Fibroblast of lung (primary cell): Measurements from ENCODE around the gene PALM. TPM values are rescaled to one million over a fixed set of nuclear protein-coding genes. Genes with fewer than 3 reads are reported as not detected.
A peak's percentile ranks its signal among the peaks of the same experiment; 100 is the strongest.

Source experiments
- DNase-seq, 2 donors: peaks; one replicate each; pipeline versions ENCODE4 v3.0.0 to v3.0.0-alpha.2; 2010; ENCODE audit warnings: low read depth in 2 of 2
- H2AFZ ChIP-seq: 2 replicates; pipeline ENCODE4 v1.5.1; 2012; ENCODE audit warnings: low read length, control low read depth, inconsistent platforms
- H3K27ac ChIP-seq: 2 replicates; pipeline ENCODE4 v1.5.1; 2011; ENCODE audit warnings: low read length, control low read depth; ENCODE audit not compliant: insufficient read depth
- H3K27me3 ChIP-seq: 2 replicates; pipeline ENCODE4 v1.5.1; 2011; ENCODE audit warnings: mild to moderate bottlenecking, low read length; ENCODE audit not compliant: control insufficient read depth, insufficient read depth
- H3K36me3 ChIP-seq: 2 replicates; pipeline ENCODE4 v1.5.1; 2011; ENCODE audit warnings: low read length; ENCODE audit not compliant: control insufficient read depth, insufficient read depth
- H3K4me1 ChIP-seq: 2 replicates; pipeline ENCODE4 v1.5.1; 2011; ENCODE audit warnings: low read length; ENCODE audit not compliant: control insufficient read depth, insufficient read depth; ENCODE audit errors: extremely low read depth
- H3K4me2 ChIP-seq: 2 replicates; pipeline ENCODE4 v1.5.1; 2011; ENCODE audit warnings: low read length, control low read depth; ENCODE audit not compliant: insufficient read depth; ENCODE audit errors: extremely low read depth
- H3K4me3 ChIP-seq, 4 experiments: fragments of 200-600 bp in 1 of 4; sonication (generic) in 1 of 4; replicated peaks in 1 of 4; 2 replicates each; pipeline ENCODE4 v1.5.1; 2011 to 2016; ENCODE audit warnings: low read length in 4 of 4, low read depth in 3 of 4, mild to moderate bottlenecking in 3 of 4, control low read depth in 2 of 4, inconsistent platforms in 1 of 4, mixed read lengths in 1 of 4; ENCODE audit not compliant: insufficient read depth in 1 of 4; ENCODE audit errors: control extremely low read depth in 1 of 4
- H3K79me2 ChIP-seq: 2 replicates; pipeline ENCODE4 v1.5.1; 2012; ENCODE audit warnings: mild to moderate bottlenecking, low read length, inconsistent platforms; ENCODE audit not compliant: control insufficient read depth, insufficient read depth
- H3K9ac ChIP-seq: 2 replicates; pipeline ENCODE4 v1.5.1; 2011; ENCODE audit warnings: mild to moderate bottlenecking, low read length, control low read depth; ENCODE audit not compliant: insufficient read depth
- H3K9me3 ChIP-seq: 2 replicates; pipeline ENCODE4 v1.5.1; 2012; ENCODE audit warnings: low read depth, low read length; ENCODE audit not compliant: control insufficient read depth, insufficient read depth
- H4K20me1 ChIP-seq: 2 replicates; pipeline ENCODE4 v1.5.1; 2011; ENCODE audit warnings: low read length; ENCODE audit not compliant: control insufficient read depth, insufficient read depth; ENCODE audit errors: extremely low read depth
- EZH2 ChIP-seq: IDR thresholded peaks from 2 replicates; pipeline ENCODE4 v1.5.1; 2012; ENCODE audit warnings: low read length, control low read depth, mild to moderate bottlenecking; ENCODE audit errors: missing control alignments
- polyA plus RNA-seq, 2 donors: library from polyadenylated mRNA; depleted of rRNA in 1 of 2; stranded (reverse) in 1 of 2; unstranded in 1 of 2; fragments of >200 nt; gene quantifications; 2 replicates each; pipeline ENCODE4 v1.2.1, GENCODE V29; 2011 to 2012; ENCODE audit warnings: missing spikeins in 1 of 2
- total RNA-seq: library from RNA; depleted of rRNA; stranded (reverse); fragments of >200 nt; gene quantifications from 2 replicates; pipeline ENCODE4 v1.2.1, GENCODE V29; 2014
- TF ChIP-seq, protein P1 (sequence below), 2 donors: IDR thresholded peaks in 1 of 2; conservative IDR thresholded peaks in 1 of 2; 1 replicate in 1 of 2; 2 replicates in 1 of 2; pipeline ENCODE4 v1.5.1; 2011 to 2012; ENCODE audit warnings: low read length in 2 of 2, control low read depth in 1 of 2, inconsistent platforms in 1 of 2, low read depth in 1 of 2, mild to moderate bottlenecking in 1 of 2

The PALM gene
- total and polyA plus RNA-seq, 2 donors (not counting 1 experiment from before 2014, with no cell fraction given) = 3.2 to 8.3 TPM

DNA sequence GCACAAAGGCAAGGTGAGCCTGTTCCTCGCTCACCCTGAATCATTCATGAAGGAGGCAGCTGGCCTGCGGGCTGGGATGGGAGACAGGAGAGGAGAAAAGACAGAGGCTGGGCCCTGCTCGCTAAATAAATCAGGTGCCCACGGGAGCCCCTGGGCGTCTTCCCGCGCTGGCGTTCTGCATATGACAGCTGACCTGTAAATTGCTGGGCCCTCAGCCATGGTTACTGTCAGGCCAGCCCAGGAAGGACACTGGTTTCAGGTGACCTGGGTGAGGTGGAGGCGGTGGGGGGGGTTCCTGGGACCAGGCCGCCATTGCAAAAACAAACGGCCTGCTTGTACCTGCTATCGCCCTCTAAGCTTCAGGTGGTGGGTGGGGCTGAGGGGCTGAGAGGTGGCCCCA is 85.1 kb downstream of the PALM start:
- Histone ChIP-seq H3K36me3 (peaks cover 3% of the 10 kb centered on the region), H3K4me2 (no peak overlapping the region), H3K27me3 (no peaks in the 10 kb centered on the region), H3K27ac (no peak overlapping the region), H3K4me1 (peaks cover 10% of the 10 kb centered on the region), H2AFZ (no peak overlapping the region), H3K9ac (no peak overlapping the region), H3K4me3 (no peak overlapping the region), H3K9me3 (no peaks in the 10 kb centered on the region), H4K20me1 (peaks cover 3% of the 10 kb centered on the region), H3K79me2 (peaks cover 10% of the 10 kb centered on the region)
- no peak for DNase-seq
- no peak for TF ChIP-seq EZH2

DNA sequence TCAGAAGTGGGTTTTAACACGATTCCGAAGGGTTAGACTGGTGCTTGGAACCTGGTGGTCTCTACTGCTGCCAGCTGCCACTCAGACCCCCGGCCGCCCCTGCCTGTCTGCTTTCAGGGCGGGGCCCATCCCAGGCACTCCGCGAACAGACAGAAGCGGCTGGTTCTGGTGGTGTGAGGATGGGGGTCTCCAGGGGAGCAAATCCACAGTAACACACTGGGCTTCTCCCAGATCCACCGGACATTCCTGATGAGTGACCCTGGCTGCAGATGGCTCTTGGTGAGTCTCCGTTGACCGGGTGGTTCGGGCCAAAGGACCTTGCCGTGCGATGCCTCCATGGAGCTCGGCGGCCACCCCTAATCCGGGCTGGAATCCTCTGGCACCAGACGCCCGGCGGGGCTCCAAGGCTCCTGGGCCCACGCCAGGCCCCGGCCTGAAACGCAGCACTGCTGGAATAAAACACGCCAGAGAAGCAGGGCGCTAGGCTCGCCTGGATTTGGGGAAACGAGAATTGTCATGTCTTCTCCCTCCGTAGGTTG is 86.4 kb downstream of the PALM start:
- H3K9ac ChIP-seq = no peak overlapping the region
- H3K9me3 ChIP-seq = no peaks in the 10 kb centered on the region
- TF ChIP-seq EZH2 = no peak
- TF ChIP-seq, protein P1, sequence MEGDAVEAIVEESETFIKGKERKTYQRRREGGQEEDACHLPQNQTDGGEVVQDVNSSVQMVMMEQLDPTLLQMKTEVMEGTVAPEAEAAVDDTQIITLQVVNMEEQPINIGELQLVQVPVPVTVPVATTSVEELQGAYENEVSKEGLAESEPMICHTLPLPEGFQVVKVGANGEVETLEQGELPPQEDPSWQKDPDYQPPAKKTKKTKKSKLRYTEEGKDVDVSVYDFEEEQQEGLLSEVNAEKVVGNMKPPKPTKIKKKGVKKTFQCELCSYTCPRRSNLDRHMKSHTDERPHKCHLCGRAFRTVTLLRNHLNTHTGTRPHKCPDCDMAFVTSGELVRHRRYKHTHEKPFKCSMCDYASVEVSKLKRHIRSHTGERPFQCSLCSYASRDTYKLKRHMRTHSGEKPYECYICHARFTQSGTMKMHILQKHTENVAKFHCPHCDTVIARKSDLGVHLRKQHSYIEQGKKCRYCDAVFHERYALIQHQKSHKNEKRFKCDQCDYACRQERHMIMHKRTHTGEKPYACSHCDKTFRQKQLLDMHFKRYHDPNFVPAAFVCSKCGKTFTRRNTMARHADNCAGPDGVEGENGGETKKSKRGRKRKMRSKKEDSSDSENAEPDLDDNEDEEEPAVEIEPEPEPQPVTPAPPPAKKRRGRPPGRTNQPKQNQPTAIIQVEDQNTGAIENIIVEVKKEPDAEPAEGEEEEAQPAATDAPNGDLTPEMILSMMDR (conservative IDR thresholded peaks at IDR 0.05 in 1 of 2, IDR thresholded peaks at IDR 0.05 in 1 of 2; ENCODE audit: low read depth in 1 of 2, low read length in 2 of 2) = no peak
- no peak overlapping the region for H3K27ac ChIP-seq
- H4K20me1 ChIP-seq = peaks cover 5% of the 10 kb centered on the region
- H3K4me1 ChIP-seq = peaks cover 7% of the 10 kb centered on the region
- H2AFZ ChIP-seq = no peak overlapping the region
- DNase-seq = no peak
- no peak overlapping the region for H3K4me2 ChIP-seq
- no peak overlapping the region for H3K4me3 ChIP-seq
- H3K36me3 ChIP-seq = peaks cover 4% of the 10 kb centered on the region
- H3K27me3 ChIP-seq = no peaks in the 10 kb centered on the region
- peaks cover 23% of the 10 kb centered on the region for H3K79me2 ChIP-seq

- peak overlapping the region; percentile 77 for H3K4me2 ChIP-seq
- no peak overlapping the region for H3K27ac ChIP-seq
- H3K4me1 ChIP-seq = peaks cover 15% of the 10 kb centered on the region
- H4K20me1 ChIP-seq = peaks cover 5% of the 10 kb centered on the region
- peak overlapping the region in 2 of 4 experiments; percentile 57 to 65 for H3K4me3 ChIP-seq
- H3K36me3 ChIP-seq = peaks cover 8% of the 10 kb centered on the region
- no peaks in the 10 kb centered on the region for H3K9me3 ChIP-seq
- H3K79me2 ChIP-seq = peaks cover 31% of the 10 kb centered on the region
- no peak for TF ChIP-seq EZH2
- TF ChIP-seq, protein P1 (conservative IDR thresholded peaks at IDR 0.05 in 1 of 2, IDR thresholded peaks at IDR 0.05 in 1 of 2; ENCODE audit: low read depth in 1 of 2, low read length in 2 of 2) = no peak
- no peaks in the 10 kb centered on the region for H3K27me3 ChIP-seq
- no peak overlapping the region for H3K9ac ChIP-seq
- H2AFZ ChIP-seq = no peak overlapping the region
- DNase-seq = no peak
Observed at GRCh38 chr19:795691-796581, 87.2 kb downstream of the PALM start.
